A673 (cell line): Measurements from ENCODE around the gene PRDM4. TPM values are rescaled to one million over a fixed set of nuclear protein-coding genes. Genes with fewer than 3 reads are reported as not detected.
"Not testable (repeated sequence)": the region's sequence is repeated elsewhere in the genome, so short reads cannot be mapped to it uniquely, and the experiment has no call there.

Experiments
- BruUV-seq: library from RNA; stranded (reverse); fragments of 400-500 nt; replicated peaks from 2 replicates; lab custom pipeline; 2021; lab: Mats Ljungman, UMichigan
- CTCF ChIA-PET: fragments of 300-600 bp; sonication (Branson Sonifier 250); formaldehyde crosslinking; loops from one replicate; lab custom pipeline; 2022; ENCODE audit warnings: antibody characterized with exemption; lab: Charles Lee
- POLR2A ChIA-PET: fragments of 300-600 bp; sonication (Branson Sonifier 250); formaldehyde crosslinking; loops from one replicate; lab custom pipeline; 2022; ENCODE audit warnings: antibody characterized with exemption; ENCODE audit not compliant: low non-redundant PET; lab: Charles Lee
- DNase-seq: peaks from one replicate; pipeline ENCODE4 v3.0.0-alpha.2; 2015; ENCODE audit warnings: low spot score
- H3K27ac ChIP-seq: fragments of 200-600 bp; sonication (generic); 2 replicates; pipeline ENCODE4 v1.5.1; 2016; ENCODE audit warnings: mixed run types, low read depth, mild to moderate bottlenecking, mixed read lengths, antibody characterized with exemption, low read length; ENCODE audit not compliant: poor library complexity, severe bottlenecking
- H3K27me3 ChIP-seq: fragments of 200-600 bp; sonication (generic); replicated peaks from 2 replicates; pipeline ENCODE4 v1.6.1; 2017; ENCODE audit warnings: mixed run types, low read depth, mild to moderate bottlenecking, mixed read lengths, antibody characterized with exemption, low read length; ENCODE audit not compliant: insufficient read depth, poor library complexity
- H3K36me3 ChIP-seq: fragments of 200-600 bp; sonication (generic); 2 replicates; pipeline ENCODE4 v1.6.1; 2016; ENCODE audit warnings: mixed run types, mild to moderate bottlenecking, mixed read lengths, antibody characterized with exemption, low read length; ENCODE audit not compliant: insufficient read depth, poor library complexity, severe bottlenecking
- H3K4me1 ChIP-seq: fragments of 200-600 bp; sonication (generic); 2 replicates; pipeline ENCODE4 v1.6.1; 2017; ENCODE audit warnings: mixed run types, mild to moderate bottlenecking, mixed read lengths, antibody characterized with exemption, low read length; ENCODE audit not compliant: insufficient read depth, poor library complexity, severe bottlenecking
- H3K4me3 ChIP-seq: fragments of 200-600 bp; sonication (generic); 2 replicates; pipeline ENCODE4 v1.5.1; 2016; ENCODE audit warnings: low read depth, mixed run types, mild to moderate bottlenecking, mixed read lengths, low read length; ENCODE audit not compliant: poor library complexity, severe bottlenecking
- H3K9me3 ChIP-seq: fragments of 200-600 bp; sonication (generic); 2 replicates; pipeline ENCODE4 v1.6.1; 2016; ENCODE audit warnings: mixed run types, low read depth, mild to moderate bottlenecking, mixed read lengths, antibody characterized with exemption, low read length; ENCODE audit not compliant: poor library complexity, severe bottlenecking
- EZH2 ChIP-seq: fragments of 200-600 bp; sonication (generic); IDR thresholded peaks from 2 replicates; pipeline ENCODE4 v1.6.1; 2017; ENCODE audit warnings: borderline replicate concordance, low read depth, mild to moderate bottlenecking, mixed read lengths, antibody characterized with exemption, low read length; ENCODE audit not compliant: poor library complexity, severe bottlenecking
- intact Hi-C: fragments of 100-400 bp; cut with micrococcal nuclease; formaldehyde crosslinking; loops from one replicate; pipeline ENCODE4 v1.10.0; 2022; ENCODE audit not compliant: unreplicated experiment
- total RNA-seq: library from RNA; stranded (reverse); gene quantifications from 2 replicates; pipeline ENCODE4 v1.2.3, GENCODE V29; 2021
- TF ChIP-seq, protein P1 (sequence below): fragments of 300-800, 200-600 bp; sonication (generic); conservative IDR thresholded peaks from 2 replicates; pipeline ENCODE4 v1.5.1; 2017; ENCODE audit warnings: low read depth, mild to moderate bottlenecking, antibody characterized with exemption, low read length, moderate library complexity, mixed read lengths

The PRDM4 gene
- total RNA-seq, 1 experiment from 2014 or later: 31.5 TPM

DNA sequence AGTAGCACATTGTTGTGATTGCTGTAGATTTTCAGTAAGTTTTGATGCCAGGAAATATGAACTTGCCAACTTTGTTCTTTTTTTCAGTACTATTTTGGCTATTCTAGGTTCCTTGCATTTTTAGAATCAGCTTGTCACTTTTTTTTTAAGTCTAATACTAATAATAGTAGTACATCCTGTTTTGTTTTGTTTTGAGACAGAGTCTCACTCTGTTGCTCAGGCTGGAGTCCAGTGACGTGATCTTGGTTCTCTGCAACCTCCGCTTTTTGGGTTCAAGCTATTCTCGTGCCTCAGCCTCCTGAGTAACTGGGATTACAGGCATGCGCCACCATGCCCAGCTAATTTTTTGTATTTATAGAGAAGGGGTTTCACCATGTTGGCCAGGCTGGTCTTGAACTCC, 58.8 kb downstream of the PRDM4 start:
- no peak overlapping the region for H3K4me3 ChIP-seq
- DNase-seq: no peak
- H3K9me3 ChIP-seq: no peaks in the 10 kb centered on the region
- intact Hi-C loops: no loop called here
- BruUV-seq: no TSS peak
- H3K27ac ChIP-seq: no peak overlapping the region
- H3K36me3 ChIP-seq: peaks cover 80% of the 10 kb centered on the region
- no peaks in the 10 kb centered on the region for H3K27me3 ChIP-seq
- H3K4me1 ChIP-seq: no peaks in the 10 kb centered on the region
- CTCF ChIA-PET: no interaction called here
- POLR2A ChIA-PET: no interaction called here
- no peak for TF ChIP-seq EZH2
- TF ChIP-seq, protein P1, sequence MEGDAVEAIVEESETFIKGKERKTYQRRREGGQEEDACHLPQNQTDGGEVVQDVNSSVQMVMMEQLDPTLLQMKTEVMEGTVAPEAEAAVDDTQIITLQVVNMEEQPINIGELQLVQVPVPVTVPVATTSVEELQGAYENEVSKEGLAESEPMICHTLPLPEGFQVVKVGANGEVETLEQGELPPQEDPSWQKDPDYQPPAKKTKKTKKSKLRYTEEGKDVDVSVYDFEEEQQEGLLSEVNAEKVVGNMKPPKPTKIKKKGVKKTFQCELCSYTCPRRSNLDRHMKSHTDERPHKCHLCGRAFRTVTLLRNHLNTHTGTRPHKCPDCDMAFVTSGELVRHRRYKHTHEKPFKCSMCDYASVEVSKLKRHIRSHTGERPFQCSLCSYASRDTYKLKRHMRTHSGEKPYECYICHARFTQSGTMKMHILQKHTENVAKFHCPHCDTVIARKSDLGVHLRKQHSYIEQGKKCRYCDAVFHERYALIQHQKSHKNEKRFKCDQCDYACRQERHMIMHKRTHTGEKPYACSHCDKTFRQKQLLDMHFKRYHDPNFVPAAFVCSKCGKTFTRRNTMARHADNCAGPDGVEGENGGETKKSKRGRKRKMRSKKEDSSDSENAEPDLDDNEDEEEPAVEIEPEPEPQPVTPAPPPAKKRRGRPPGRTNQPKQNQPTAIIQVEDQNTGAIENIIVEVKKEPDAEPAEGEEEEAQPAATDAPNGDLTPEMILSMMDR: no peak

DNA sequence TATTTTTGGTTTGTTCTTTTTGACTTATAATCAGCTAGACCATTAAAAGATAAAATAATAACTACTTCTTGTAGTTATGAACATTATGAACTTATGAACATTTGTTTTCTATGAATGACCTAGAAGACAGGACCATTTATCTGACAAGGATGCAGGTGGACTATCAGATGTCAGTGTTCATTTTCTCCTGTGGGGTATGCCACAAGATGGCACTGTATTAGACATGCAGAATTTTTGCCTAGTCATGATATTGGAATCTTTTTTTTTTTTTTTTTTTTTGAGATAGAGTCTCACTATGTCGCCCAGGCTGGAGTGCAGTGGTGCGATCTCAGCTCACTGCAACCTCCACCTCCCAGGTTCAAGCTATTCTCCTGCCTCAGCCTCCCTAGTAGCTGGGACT, 65.2 kb downstream of the PRDM4 start:
- Histone ChIP-seq H3K36me3 (peaks cover 92% of the 10 kb centered on the region), H3K27ac (peak overlapping the region; percentile 43)
- intact Hi-C loops, BruUV-seq, H3K27me3 ChIP-seq, H3K4me3 ChIP-seq, H3K4me1 ChIP-seq, H3K9me3 ChIP-seq: not testable (repeated sequence)
- DNase-seq: peak; percentile 44
- TF ChIP-seq, protein P1: peak; percentile 52
- ChIA-PET CTCF (interaction anchor here (0.6 kb wide), 1 partner anchor 239 kb away, joined by 8 read pairs; no protein-coding TSS in a partner anchor), POLR2A (interaction anchor here (0.6 kb wide), 1 partner anchor 16 kb away, joined by 8 read pairs; no protein-coding TSS in a partner anchor)

DNA sequence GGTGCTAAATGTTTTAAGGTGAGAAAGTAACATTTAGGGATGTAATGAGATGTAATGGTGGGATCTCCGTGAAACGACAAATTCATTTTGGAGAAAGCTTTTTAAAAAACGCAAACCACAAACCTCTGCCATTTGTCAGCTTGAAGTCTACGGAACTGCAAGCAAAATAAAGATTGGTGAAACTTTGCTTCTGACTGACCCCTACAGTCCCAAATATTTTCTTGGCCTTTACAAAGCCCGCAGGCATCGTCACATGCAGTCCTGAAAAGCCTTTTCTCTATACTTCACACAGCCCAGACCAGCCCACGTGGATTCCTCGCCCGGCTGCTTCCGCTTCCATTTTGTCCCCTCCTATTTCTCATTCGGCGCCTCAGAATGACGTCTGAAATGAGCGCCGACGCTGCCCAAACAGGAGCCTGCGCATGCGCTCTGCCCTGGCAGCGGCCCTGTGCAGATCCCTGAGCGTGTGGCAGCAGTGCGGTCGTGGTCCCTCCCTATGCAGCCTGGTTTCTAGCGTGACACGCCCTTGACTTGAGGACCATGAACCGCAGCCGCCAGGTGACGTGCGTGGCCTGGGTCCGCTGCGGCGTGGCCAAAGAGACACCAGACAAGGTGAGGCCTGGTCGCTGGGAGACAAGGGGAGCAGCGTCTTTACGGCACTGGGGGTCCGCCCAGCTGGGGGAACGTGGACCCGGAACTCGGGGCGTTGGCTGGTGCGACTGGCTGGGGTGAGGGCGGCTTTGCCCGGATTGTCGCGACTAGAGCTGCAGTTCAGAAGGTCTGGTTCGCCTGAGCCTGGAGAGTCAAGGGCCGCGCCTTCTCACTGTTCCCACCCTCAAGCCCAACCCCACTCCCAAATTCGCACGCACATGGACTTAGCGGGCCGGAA, 75.3 kb downstream of the PRDM4 start, which contains the start of gene PWP1:
PWP1 (plus strand) TSS at position 440 of the 889 bp plus-strand sequence; CDS start at position 541, 101 bp downstream.
- no peaks in the 10 kb centered on the region for H3K27me3 ChIP-seq
- TF ChIP-seq EZH2: no peak
- TF ChIP-seq, protein P1: no peak
- H3K4me1 ChIP-seq: peaks cover 11% of the 10 kb centered on the region
- POLR2A ChIA-PET: no interaction called here
- peak; percentile 97 for DNase-seq
- peak within 1 kb of the TSS; percentile 79 for H3K27ac ChIP-seq
- no peaks in the 10 kb centered on the region for H3K9me3 ChIP-seq
- TSS peak; percentile 98 for BruUV-seq
- intact Hi-C loops: no loop called here
- CTCF ChIA-PET: interaction anchor here (1.4 kb wide), 1 partner anchor 9 kb away, joined by 19 read pairs; no protein-coding TSS in a partner anchor
- peak within 1 kb of the TSS; percentile 77 for H3K4me3 ChIP-seq
- H3K36me3 ChIP-seq: peaks cover 23% of the 10 kb centered on the region
